ENCODE measurements around the gene GRID1. TPM values are rescaled to one million over a fixed set of nuclear protein-coding genes. Genes with fewer than 3 reads are reported as not detected.

The GRID1 gene
- total RNA-seq, 1 donor from 2014 or later = 9.2 TPM

DNA sequence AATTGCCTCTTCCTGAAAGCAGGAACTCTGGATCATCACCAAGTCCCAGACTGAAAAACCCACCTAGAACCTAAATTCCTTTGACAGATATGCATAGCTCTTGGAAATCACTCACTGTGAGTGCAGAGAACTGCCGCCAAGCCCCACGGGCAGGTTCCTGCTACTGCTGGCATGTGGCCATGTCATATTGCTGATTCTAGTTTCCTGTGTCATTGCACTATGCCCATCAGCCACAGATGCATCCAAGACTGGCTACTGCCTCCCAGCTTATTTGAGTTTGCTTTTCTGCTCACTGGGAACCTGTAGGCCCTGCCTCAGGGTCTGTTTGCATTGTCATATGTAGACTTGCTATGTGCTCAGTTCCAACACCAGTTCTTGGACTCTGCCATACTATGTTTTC is 786.0 kb downstream of the GRID1 start:
- no peak overlapping the region for H3K27ac Mint-ChIP-seq
- H3K4me3 Mint-ChIP-seq = no peak overlapping the region
- no peaks in the 10 kb centered on the region for H3K36me3 Mint-ChIP-seq
- H3K4me1 Mint-ChIP-seq (ENCODE audit: unreplicated experiment) = no peaks in the 10 kb centered on the region
- peaks cover 9% of the 10 kb centered on the region for H3K9me3 Mint-ChIP-seq
- no peak for DNase-seq (ENCODE audit: extremely low spot score, unreplicated experiment)
- no peaks in the 10 kb centered on the region for H3K27me3 Mint-ChIP-seq
- TF ChIP-seq, protein P1, sequence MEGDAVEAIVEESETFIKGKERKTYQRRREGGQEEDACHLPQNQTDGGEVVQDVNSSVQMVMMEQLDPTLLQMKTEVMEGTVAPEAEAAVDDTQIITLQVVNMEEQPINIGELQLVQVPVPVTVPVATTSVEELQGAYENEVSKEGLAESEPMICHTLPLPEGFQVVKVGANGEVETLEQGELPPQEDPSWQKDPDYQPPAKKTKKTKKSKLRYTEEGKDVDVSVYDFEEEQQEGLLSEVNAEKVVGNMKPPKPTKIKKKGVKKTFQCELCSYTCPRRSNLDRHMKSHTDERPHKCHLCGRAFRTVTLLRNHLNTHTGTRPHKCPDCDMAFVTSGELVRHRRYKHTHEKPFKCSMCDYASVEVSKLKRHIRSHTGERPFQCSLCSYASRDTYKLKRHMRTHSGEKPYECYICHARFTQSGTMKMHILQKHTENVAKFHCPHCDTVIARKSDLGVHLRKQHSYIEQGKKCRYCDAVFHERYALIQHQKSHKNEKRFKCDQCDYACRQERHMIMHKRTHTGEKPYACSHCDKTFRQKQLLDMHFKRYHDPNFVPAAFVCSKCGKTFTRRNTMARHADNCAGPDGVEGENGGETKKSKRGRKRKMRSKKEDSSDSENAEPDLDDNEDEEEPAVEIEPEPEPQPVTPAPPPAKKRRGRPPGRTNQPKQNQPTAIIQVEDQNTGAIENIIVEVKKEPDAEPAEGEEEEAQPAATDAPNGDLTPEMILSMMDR (conservative IDR thresholded peaks at IDR 0.05) = no peak

DNA sequence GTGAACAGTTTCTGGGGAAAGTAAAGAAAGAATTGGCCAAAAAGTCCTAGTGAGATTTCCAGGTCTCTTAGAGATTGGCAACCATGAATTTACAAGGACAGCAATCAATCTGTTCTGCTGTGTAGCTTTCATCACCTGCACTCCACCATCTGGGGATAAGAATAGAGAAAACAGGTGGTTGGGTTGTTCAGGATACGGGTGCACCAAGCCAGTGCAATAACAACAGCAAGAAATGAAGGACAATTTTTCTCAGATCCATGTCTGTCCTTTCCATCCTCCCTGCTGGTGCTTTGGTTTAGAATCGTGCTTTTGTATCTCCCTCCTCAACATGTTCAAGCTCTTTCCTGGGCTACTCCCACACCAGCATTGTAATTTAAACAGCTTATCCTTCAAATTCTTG is 787.7 kb downstream of the GRID1 start:
- Mint-ChIP-seq H3K27ac (no peak overlapping the region), H3K36me3 (no peaks in the 10 kb centered on the region), H3K4me3 (no peak overlapping the region), H3K9me3 (peaks cover 11% of the 10 kb centered on the region), H3K27me3 (no peaks in the 10 kb centered on the region), H3K4me1 (ENCODE audit: unreplicated experiment) (no peaks in the 10 kb centered on the region)
- no peak for DNase-seq (ENCODE audit: extremely low spot score, unreplicated experiment)
- TF ChIP-seq, protein P1 (conservative IDR thresholded peaks at IDR 0.05) = no peak

DNA sequence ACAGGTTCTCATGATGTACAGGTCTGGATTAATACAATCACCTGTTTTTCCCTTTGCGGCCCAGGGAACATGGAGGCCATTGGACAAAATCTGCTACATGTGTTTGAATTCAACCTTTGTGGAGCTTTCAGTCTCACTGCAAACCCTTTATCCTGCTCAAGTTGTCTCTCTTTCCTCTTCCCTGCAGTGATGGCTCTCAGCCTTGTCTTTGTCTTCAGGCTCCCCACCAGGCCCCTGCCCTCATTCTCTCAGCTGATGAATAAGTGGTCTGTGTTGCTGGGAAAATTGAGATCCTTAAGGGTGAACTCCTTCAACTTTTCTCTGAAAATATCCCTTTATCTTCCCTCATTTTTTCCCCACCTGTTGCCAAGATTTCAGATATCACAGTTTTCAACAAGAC is 791.2 kb downstream of the GRID1 start:
- Mint-ChIP-seq H3K27ac (no peak overlapping the region), H3K36me3 (no peaks in the 10 kb centered on the region), H3K4me1 (ENCODE audit: unreplicated experiment) (peaks cover 4% of the 10 kb centered on the region), H3K9me3 (peaks cover 7% of the 10 kb centered on the region), H3K4me3 (no peak overlapping the region), H3K27me3 (no peaks in the 10 kb centered on the region)
- TF ChIP-seq, protein P1 (conservative IDR thresholded peaks at IDR 0.05) = no peak
- DNase-seq (ENCODE audit: extremely low spot score, unreplicated experiment) = no peak

DNA sequence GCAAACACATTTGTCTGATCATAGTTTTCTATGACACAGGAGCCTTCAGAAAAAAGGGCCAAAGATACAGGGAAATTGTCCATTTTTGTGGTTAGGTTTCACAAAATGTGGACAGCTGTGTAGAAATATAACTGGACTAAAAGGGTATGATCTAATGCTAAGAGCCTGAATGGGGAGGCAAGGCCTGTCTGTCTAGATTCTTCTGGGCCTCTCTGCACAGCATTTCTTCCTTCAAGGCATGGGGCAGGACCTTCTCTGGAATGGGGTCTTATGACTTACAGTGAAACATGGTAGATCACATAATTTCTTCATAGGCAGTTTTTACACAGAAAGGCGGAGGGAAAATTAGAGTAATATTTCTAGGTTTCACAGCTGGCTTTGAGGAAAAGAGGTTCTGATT is 795.7 kb downstream of the GRID1 start:
- Mint-ChIP-seq H3K4me1 (ENCODE audit: unreplicated experiment) (peaks cover 12% of the 10 kb centered on the region), H3K36me3 (no peaks in the 10 kb centered on the region), H3K4me3 (peak overlapping the region; percentile 40), H3K27me3 (no peaks in the 10 kb centered on the region), H3K9me3 (peaks cover 7% of the 10 kb centered on the region), H3K27ac (peak overlapping the region; percentile 68)
- no peak for DNase-seq (ENCODE audit: extremely low spot score, unreplicated experiment)
- TF ChIP-seq, protein P1 (conservative IDR thresholded peaks at IDR 0.05) = no peak

DNA sequence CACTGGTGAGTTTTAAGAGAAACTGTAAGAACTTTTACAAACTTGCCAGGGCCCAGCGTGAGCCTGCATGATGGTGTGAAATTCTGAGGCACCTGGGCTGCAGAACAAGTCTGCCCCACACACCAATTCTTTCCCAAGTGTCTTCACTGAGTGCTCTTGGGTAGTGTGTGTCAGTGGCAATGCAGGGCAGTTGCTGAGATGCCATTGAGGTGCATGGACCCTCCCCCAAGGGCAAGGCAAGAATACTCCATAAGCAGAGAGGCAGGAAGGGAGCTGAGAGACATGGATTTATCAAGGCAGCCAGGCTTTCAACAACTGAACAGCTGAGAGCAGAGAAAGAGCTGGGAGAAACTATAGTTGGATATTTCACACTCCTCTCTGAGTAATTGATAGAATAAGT is 801.2 kb downstream of the GRID1 start:
- Mint-ChIP-seq H3K9me3 (no peaks in the 10 kb centered on the region), H3K27me3 (no peaks in the 10 kb centered on the region), H3K4me3 (no peak overlapping the region), H3K4me1 (ENCODE audit: unreplicated experiment) (peaks cover 8% of the 10 kb centered on the region), H3K27ac (no peak overlapping the region), H3K36me3 (no peaks in the 10 kb centered on the region)
- no peak for DNase-seq (ENCODE audit: extremely low spot score, unreplicated experiment)
- TF ChIP-seq, protein P1 (conservative IDR thresholded peaks at IDR 0.05) = no peak

DNA sequence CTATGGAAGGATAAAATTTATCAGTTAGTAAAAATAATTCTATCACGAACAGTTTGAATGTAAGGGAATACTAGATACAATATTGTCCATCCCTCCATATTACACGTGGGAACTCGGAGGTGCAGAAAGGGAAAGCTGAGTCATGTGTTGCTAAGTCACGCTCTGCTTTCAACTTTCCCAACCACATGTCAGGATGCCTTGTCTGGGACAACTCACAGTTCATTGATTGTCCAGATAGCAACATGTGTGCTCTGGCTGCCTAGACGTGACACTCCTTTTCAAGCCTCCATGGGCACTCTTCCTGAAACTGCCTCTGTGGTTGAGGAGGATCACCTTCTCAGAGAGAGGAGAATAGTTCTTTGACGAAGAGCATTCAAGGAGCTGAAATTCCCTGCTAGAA is 808.1 kb downstream of the GRID1 start:
- TF ChIP-seq, protein P1 (conservative IDR thresholded peaks at IDR 0.05) = no peak
- Mint-ChIP-seq H3K4me1 (ENCODE audit: unreplicated experiment) (no peaks in the 10 kb centered on the region), H3K27ac (no peak overlapping the region), H3K27me3 (no peaks in the 10 kb centered on the region), H3K4me3 (no peak overlapping the region), H3K36me3 (no peaks in the 10 kb centered on the region), H3K9me3 (no peaks in the 10 kb centered on the region)
- DNase-seq (ENCODE audit: extremely low spot score, unreplicated experiment) = no peak

Data from type B pancreatic cell (in vitro differentiated cells).